HG03280 (cell line): ENCODE measurements around the gene DYSF.
"Not testable (repeated sequence)": the region's sequence is repeated elsewhere in the genome, so short reads cannot be mapped to it uniquely, and the experiment has no call there.

Source experiments
- ATAC-seq: cut with Tn5 transposase; IDR thresholded peaks from one replicate; pipeline ENCODE4 v1.9.1; 2021; ENCODE audit warnings: mild to moderate bottlenecking, moderate library complexity; ENCODE audit not compliant: unreplicated experiment

The DYSF gene

DNA sequence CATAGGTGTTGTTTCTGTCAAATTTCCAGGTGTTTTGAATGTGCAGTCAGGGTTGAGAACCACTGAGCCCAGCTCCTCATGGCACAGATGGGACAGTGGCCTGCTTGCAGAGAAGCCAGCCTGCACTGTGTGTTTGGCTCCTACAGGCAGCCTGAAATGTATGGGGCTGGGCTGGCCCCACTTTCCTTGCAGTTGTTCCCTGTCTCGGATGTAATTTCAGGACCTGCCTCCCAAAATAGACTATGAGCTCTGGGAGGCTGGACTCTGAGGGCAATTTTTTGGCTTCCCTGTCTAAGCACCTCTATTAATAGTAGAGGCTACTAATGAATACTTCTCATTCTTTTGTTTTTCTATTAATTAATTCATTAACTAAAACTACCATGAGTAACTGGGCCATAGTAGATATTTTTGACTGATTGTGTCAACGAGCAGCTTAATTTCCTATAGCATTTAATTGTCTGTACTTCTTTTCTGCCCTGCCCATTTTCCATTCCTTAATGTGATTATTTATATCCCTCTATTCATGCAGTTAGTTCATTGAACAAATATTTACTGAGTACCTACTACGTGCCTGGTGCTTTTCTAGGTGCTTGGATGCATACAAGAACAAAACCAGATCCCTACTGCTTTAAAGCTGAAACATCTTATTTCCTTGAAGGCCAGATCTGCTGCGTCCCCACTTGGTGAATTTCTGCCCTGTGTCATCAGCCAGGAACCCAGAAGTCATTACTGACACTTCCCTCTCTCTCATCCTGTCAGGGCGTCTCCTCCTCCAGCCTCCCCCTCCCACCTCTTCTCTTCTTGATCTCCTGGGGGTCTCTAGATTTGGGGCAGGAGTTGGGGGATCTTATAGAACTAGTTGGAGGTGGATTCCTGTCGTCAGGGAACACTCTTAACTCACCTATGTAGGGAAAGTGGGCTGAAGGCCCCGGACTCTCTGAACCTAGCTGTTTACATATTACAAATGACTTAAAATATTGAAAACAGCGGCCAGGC lies 16.3 kb downstream of the DYSF start:
- ATAC-seq: no peak

DNA sequence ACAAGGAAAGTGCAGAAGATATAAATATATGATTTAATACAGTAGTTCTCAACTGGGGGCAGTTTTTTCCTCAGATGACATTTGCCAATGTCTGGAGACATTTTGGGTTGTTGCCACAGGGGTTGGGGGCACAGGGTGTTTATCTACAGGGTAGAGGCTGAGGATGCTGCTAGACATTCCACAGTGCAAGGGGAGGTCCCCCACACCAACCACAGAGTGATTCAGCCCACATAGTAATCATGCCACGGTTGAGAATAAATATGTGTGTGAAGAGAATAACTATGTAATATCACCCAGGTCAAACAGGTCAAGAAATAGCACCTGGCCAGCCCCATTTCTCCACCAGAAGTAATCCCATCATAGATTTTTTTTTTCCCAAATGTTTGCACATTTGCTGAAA lies 17.9 kb downstream of the DYSF start:
- ATAC-seq: no peak

DNA sequence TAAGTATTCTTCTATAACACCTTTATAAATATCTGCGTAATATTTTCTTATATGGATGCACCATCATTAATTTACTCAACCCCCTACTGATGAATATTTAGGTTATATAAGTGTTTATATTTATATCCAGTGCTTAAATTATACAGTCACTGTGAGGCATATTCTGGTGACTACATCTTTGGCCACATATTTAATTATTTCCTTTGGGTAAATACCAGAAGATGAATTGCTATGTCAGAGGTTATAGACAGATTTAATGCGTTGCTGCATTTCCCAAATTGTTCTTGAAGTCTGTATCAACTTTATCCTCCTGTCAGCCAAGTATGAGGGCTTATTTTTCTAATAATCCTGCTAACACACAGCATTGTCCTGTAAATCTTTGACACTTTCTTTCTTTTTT lies 18.7 kb downstream of the DYSF start:
- ATAC-seq: no peak

DNA sequence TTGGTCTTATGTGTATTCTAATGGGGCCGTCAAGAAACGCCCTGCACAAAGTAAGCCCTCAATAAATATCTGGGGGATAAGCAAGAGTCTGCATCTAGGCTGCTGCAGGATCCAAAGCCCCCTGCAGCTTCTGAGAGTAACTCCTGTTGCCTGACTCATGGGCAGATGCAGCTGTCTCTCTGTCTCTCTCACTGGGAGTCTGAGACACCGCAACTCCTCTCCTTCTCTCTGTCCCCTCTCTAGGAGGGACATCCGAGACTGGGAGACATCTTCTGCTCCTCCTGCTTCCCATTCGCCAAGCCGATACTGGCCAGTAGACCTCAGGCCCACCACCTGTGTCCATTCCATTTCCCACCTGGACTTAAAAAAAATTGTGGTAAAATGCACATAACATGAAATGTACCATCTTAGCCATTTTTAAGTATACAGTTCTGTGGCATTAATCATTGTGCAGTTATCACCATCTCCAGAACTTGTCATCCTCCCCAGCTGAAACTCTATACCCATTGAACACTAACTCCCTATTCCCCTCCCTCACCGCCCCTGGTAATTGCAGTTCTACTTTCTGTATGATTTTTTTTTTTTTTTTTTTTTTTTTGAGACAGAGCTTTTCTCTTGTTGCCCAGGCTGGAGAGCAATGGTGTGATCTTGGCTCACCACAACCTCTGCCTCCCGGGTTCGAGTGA lies 20.1 kb downstream of the DYSF start:
- ATAC-seq: no peak

DNA sequence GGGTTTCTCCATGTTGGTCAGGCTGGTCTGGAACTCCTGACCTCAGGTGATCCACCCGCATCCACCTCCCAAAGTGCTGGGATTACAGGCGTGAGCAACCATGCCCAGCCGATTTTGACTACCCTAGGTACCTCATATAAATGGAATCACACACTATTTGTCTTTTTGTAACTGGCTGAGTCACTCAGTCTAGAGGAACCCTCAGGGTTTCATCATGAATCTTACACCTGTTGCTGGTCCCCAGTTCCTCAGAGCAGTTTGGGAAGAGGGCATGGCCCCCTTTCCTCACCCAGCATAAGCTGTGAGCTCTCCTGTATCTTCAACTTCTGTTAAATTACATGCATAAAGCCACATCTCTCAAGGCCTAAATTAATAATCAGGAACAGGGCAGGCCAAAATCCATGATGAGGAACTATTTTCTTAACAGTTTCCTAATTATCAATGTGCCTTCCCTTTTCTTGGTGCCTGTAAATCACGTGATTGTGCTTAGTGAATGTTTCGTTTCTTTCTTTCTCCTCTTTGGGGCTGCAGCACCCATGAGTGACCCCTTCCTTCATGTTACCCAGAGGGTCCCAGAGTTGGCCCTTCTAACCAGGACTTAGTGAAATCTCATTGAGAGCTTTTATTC lies 20.9 kb downstream of the DYSF start:
- no peak for ATAC-seq

DNA sequence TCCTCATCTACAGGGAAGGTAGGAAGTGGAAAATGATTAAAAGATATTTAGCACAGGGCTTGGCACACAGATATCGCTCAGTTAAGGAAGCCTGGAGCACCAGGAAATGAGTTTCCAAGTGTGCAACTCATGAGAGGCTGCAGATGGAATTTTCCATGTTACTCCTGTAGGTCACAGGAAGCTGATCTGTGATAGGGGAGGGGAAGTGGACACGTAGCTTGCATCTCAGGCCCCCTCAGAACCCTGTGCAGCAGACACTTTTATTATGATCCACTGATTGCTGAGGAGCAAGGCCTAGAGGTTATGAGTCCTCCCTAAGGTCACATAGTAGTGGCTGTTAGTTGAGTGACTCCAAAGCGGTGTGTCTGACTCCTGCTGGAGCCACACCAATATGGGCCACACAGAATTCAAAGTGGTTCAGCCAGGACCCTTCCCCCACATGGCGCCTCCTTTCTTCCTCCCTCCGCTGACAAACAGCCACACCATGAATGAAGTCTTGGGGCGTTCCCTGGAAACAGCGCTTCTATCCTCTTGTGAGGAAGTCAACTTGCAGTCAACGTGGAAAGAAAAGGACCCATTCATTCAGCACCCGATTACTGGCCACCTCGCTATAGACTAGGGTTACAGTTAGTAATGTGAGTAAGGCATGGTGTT lies 21.5 kb downstream of the DYSF start:
- ATAC-seq: no peak

DNA sequence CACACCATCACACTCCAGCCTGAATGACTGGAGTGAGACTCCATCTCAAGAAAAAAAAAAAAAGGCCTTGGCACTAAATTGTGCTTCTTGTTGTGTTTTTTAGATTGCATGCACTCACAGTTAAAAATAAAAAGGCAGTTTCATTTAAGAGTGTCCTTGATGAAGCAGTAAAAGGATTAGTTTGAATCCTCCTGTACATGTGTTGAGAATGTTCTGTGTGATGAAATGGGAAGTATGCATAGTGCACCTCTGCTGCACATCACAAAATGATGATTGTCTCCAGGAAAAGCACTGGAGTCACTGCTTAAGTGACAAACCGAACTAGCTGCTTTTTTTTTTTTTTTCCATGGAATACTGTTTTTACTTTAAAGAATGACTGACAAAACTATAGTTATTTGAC lies 23.1 kb downstream of the DYSF start:
- ATAC-seq: no peak

DNA sequence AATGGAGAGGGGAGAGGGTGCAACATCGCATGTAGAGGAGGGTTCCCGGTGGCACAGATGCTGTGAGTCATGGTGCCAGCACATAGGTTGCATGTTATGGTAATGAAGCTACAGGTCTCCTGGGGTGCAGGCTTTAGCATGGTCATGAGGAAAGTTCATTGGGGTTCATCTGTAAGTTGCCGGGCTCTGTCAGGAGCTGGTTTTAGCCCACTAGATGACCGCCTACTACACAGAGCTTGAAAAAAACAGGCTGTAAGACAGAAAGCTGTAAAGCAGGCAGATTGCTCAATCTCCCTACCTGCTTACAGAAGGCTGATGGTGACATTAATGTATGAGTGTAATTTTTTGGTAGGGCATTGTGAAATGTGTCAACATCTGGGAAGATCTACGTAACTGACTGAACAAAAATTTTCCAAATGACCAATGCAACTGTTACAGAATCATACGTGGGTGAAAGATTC lies 23.9 kb downstream of the DYSF start:
- ATAC-seq: no peak

DNA sequence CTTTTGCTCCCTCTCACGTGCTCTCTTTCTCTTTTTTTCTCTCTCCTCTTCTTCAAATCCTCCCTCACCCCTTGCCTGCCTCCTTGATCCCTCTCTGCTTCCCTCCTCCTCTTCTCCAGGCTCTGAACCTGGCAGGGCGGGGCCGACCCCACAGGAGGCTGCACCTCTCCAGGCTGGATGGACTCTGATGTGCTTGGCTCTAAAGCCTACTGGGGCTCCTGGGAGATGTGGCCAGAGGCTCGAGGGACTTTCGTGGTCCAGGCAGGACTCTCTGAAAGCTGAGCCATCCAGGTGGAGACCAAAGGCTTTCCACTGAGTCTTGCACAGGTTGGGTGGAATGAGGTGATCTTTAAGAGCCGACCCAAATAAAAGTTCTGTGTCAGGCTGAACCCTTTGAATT lies 25.4 kb downstream of the DYSF start:
- ATAC-seq: no peak

DNA sequence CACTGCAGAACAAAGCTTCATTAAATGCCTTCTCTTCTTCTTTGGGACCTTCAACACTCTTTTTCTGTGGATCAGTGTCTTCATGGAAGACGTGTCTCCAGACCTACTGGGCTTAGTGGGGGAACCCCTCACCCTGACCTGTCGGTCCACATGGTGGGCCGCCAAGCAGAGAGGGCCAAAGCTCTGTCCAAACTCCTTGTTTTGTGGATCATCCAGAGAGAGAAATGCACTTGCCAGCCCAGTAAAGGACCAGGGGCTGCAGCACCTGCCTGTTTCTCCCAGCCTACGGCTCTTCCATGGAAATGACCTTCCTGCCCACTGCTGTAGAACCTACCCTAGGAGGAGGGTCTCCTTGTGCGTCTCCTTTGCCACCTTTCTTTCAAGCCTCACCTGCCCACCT lies 25.9 kb downstream of the DYSF start:
- no peak for ATAC-seq

DNA sequence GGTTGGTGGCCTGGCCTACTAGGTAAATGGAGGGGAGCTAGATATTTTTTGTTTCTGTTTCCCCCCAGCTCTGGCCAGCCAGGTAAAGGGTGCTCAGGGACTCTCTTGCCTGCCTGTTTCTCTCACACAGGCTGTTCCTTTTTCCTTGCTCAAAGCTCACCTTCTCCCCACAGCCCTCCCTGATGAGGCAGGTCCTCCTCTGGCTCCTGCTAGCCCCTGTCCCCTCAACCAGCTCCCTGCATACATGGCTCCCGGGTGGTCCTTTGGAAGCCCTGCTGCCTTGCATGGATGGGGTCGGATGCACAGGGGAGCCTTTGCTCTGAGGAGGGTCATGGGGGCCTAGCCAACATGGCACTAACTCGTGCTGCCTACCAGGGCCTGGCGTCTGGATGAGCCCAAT lies 27.8 kb downstream of the DYSF start:
- ATAC-seq: no peak

DNA sequence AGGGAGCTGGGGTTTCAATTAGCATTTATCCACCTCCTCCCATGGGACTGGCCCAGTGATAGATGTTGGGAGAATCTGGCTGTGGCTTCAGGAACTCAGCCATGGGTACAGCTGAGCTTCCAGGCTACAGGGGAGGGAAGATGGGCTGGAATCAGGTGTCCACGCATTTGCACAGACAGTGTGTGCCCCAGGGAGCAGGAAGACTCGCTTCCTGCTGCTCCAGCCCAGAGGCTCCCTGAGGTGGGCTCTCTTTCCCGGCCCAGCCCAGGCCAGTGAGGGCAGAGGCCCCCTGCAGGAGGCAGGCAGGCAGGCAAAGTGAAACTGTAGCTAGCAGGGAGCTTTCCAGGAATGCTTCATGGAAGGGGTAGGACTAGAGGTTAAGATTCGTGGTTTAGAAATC lies 28.7 kb downstream of the DYSF start:
- ATAC-seq: no peak

DNA sequence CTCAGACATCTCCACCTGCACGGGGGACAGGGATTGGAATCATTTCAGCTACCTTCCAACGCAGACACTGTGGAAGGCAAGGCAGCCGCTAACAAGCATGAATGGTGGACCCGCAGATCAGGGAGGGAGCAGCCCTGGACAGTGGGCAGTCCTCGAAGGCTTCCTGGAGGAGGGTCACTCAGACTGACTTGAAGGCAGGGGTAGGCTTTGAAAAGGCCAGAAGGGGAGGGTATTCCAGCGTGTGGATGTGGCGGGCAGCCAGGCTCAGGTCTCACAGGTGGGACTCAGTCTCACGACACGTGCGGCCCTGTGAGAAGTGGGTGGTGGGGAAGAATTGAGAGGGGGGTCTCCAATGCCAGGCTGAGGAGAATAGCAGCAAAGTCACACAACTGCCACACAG lies 29.9 kb downstream of the DYSF start:
- ATAC-seq: no peak

DNA sequence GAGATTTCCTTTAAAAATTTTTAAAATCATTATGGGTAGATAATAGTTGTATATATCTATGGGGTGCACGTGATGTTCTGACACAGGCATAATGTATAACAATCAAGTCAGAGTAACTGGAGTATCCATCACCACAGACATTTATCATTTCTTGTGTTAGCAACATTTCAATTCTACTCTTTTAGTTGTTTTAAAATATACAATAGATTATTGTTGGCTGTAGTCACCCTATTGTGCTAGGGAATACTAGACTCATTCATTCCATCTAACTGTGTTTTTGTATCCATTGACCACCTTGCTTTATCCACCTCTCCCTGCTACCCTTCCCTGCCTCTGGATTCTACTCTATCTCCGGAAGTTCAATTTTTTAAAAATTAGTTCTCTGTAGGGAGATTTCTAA lies 31.0 kb downstream of the DYSF start:
- no peak for ATAC-seq

DNA sequence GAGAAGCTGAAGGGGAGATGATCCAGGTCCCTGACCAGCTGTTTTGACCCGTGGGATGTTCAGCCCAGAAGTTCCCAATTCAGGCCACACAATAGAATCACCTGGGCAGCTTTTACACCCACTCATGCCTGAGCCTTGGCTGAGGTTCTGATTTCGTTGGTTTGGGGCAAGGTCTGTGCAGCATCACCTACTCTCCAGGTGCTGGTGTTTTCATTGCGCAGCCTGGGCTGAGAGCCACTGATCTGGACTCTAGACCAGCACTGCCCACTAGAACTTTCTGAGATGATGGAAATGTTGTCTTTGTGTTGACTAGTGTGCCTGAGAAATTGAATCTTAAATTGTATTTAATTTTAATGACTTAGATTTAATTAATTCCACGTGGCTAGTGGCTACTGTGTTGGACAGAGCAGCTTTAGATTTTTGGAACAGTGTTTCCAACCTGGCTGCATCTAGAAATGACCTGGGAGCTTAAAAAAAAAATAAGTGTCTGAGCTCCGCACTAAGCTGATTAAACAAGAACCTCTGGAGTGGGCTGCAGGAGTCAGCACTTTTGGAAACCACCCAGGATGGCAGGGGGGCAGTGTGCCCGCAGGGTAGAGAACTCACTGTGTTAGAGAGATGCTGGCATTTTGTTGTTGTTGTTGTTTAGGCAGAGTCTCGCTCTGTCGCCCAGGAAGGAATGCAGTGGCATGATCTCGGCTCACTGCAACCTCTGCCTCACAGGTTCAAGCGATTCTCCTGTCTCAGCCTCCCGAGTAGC lies 33.7 kb downstream of the DYSF start:
- ATAC-seq: no peak

DNA sequence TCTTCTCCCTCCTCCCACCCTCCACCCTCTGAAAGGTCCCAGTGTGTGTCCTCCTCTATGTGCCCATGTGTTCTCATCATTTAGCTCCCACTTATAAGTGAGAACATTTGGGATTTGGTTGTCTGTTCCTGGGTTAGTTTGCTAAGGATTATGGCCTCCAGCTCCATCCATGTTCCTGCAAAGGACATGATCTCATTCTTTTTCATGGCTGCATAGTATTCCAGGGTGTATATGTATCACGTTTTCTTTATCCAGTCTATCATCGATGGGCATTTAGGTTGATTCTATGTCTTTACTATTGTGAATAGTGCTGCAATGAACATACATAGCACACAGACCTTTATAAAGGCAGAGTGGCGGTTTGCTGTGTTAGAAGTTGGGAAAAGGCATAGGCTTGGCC lies 38.2 kb downstream of the DYSF start:
- ATAC-seq: not testable (repeated sequence)

DNA sequence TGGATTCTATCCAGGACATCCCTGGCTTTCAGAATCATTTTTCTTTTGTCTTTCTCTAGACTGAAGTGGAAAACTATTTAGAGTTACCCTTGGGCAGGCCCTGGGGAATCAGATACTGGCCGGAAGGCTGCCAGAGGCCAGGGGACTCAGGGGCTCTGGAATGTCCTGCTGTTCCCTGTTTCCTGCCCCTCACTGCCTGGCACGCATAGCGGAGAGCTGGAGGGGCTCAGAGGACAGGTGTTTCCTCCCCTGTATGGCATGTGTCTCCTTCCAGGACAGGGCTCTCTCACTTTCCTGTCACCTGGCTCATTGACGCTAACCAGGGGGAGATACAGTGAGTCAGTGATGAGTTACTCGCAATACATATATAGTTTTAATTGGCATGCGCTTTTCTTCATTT lies 38.8 kb downstream of the DYSF start:
- ATAC-seq: no peak

DNA sequence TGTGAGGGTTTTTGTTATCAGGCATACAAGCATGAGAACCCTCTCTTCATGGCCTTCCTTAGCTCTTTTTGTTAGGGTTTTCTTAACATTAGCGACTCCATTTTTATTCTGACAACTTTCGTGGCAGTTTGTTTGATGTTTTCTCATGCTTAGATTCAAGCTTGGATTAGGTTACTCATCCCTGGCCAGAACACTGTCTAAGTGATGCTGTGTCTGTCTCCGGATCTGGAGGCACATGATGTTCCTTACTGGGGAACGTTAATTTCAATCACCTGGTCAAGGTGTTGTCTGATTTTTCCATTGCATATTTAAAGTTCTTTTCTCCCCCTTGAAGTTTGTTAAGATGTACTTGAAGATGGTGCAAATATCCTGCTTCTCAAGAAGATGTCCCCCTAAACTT lies 40.7 kb downstream of the DYSF start:
- no peak for ATAC-seq

DNA sequence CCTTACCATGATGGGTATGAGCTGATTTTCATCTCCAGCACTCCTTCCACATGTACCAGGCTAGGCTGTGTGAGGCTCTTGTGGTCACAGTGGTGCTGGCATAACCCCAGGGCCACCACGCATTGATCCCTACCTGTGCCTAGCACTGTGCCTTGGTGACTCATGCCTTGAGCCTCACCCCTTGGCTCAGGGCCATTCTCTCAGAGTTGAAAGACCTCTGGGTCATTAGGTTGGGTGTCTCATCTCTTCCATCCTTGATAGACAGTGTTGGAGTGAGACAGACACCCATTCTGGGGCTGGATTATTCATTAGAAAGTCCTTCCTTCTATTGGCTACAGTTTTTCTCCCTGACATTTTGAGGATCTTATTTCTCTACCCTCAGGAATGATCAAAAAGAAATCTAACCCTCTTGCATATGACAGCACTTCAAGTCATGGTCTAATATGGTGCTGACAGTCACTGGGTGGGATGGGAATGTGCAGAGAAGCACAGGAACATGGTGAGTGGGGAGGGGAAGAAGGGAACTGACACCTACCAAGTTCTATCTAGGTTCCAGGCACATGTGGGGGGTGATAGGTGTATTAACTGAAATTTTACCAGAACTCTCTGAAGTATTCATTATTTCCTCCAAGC lies 41.3 kb downstream of the DYSF start:
- ATAC-seq: no peak

DNA sequence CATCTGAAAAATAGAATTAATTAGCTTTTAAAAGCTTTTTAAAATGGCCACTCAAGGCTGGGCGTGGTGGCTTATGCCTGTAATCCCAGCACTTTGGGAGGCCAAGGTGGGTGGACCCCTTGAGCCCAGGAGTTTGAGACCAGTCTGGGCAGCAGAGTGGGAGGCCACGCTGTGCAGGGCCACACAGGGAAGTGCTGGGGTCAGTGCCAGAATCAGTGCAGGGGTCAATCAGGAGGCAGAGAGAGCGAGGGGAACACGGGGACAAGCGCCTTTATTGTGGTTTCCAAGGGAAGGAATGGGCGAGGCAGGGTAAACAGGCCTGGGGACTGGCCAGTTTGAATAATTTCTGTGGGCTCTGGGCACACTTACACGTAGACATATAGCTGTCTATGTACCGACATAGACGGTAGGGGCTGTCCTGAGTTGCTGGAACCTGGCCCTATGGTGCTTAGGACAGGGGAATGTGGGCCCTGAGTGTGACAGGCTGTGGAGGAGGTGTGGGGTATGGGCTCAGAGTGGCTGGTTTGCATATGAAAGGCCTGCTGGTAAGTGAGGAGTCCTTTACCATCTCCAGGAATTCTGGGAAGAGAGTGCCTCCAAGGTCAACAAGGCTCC lies 42.9 kb downstream of the DYSF start:
- ATAC-seq: no peak
